GM23248 (cell line): ENCODE measurements around the gene SIGLEC11. TPM values are rescaled to one million over a fixed set of nuclear protein-coding genes. Genes with fewer than 3 reads are reported as not detected.

Experiments used
- DNase-seq: peaks from one replicate; pipeline ENCODE4 v3.0.0-alpha.2; 2015
- H2AFZ ChIP-seq: fragments of 200-600 bp; sonication (generic); 2 replicates; pipeline ENCODE4 v1.6.1; 2016; ENCODE audit warnings: antibody characterized with exemption
- H3F3A ChIP-seq: fragments of 200-600 bp; sonication (generic); 2 replicates; pipeline ENCODE4 v1.6.1; 2016; ENCODE audit warnings: mild to moderate bottlenecking, antibody characterized with exemption, mixed run types; ENCODE audit not compliant: insufficient read depth
- H3K27ac ChIP-seq: fragments of 200-600 bp; sonication (generic); 2 replicates; pipeline ENCODE4 v1.5.1; 2016; ENCODE audit warnings: mild to moderate bottlenecking
- H3K27me3 ChIP-seq: fragments of 200-600 bp; sonication (generic); replicated peaks from 2 replicates; pipeline ENCODE4 v1.6.1; 2016; ENCODE audit warnings: mild to moderate bottlenecking; ENCODE audit not compliant: insufficient read depth
- H3K36me3 ChIP-seq: fragments of 200-600 bp; sonication (generic); 2 replicates; pipeline ENCODE4 v1.6.1; 2016; ENCODE audit warnings: low read depth, mild to moderate bottlenecking
- H3K4me1 ChIP-seq: fragments of 200-600 bp; sonication (generic); 2 replicates; pipeline ENCODE4 v1.6.1; 2016; ENCODE audit warnings: mild to moderate bottlenecking; ENCODE audit not compliant: insufficient read depth
- H3K4me2 ChIP-seq: fragments of 200-600 bp; sonication (generic); one replicate; pipeline ENCODE4 v1.6.1; 2016; ENCODE audit warnings: mild to moderate bottlenecking; ENCODE audit not compliant: unreplicated experiment
- H3K4me3 ChIP-seq: fragments of 200-600 bp; sonication (generic); 2 replicates; pipeline ENCODE4 v1.5.1; 2016; ENCODE audit warnings: mild to moderate bottlenecking
- H3K79me2 ChIP-seq: fragments of 200-600 bp; sonication (generic); 2 replicates; pipeline ENCODE4 v1.6.1; 2016; ENCODE audit warnings: mild to moderate bottlenecking; ENCODE audit not compliant: insufficient read depth
- H3K9ac ChIP-seq: fragments of 200-600 bp; sonication (generic); 2 replicates; pipeline ENCODE4 v1.6.1; 2016; ENCODE audit warnings: mild to moderate bottlenecking
- H3K9me2 ChIP-seq: fragments of 200-600 bp; sonication (generic); 2 replicates; pipeline ENCODE4 v1.6.1; 2016; ENCODE audit warnings: mixed run types, mild to moderate bottlenecking, moderate library complexity; ENCODE audit not compliant: insufficient read depth
- H3K9me3 ChIP-seq: fragments of 200-600 bp; sonication (generic); one replicate; pipeline ENCODE4 v1.6.1; 2017; ENCODE audit warnings: low read depth
- H4K20me1 ChIP-seq: fragments of 200-600 bp; sonication (generic); 2 replicates; pipeline ENCODE4 v1.6.0; 2016; ENCODE audit not compliant: insufficient read depth
- EZH2 ChIP-seq: fragments of 200-600 bp; sonication (generic); IDR thresholded peaks from 2 replicates; pipeline ENCODE4 v1.6.1; 2018; ENCODE audit warnings: antibody characterized with exemption, mild to moderate bottlenecking; ENCODE audit not compliant: insufficient read depth, poor library complexity, severe bottlenecking
- EZH2phosphoT487 ChIP-seq: fragments of 200-600 bp; sonication (generic); IDR thresholded peaks from 2 replicates; pipeline ENCODE4 v1.6.1; 2018; ENCODE audit warnings: antibody characterized with exemption, moderate library complexity, mild to moderate bottlenecking, low read depth; ENCODE audit not compliant: insufficient read depth
- WGBS, 2 experiments: methylation state at CpG; one replicate each; pipeline ENCODE4 v1.1.6; 2015 to 2017; ENCODE audit warnings: low lambda C conversion rate in 2 of 2, low coverage in 1 of 2; ENCODE audit errors: missing lambda C conversion rate in 2 of 2; 5-methylcytosine and 5-hydroxymethylcytosine counted together
- in situ Hi-C: fragments of 300-500 bp; cut with MboI; formaldehyde crosslinking; loops from 2 replicates; pipeline ENCODE4 v1.15.0; 2020
- polyA plus RNA-seq: library from polyadenylated mRNA; unstranded; fragments of >200 nt; fragmentation: Nextera tagmentation; extraction: Ambion mirVana; gene quantifications from 2 replicates; pipeline ENCODE4 v1.2.1, GENCODE V29; 2016
- total RNA-seq: library from RNA; depleted of rRNA; stranded (reverse); fragments of >200 nt; shearing (Covaris generic); gene quantifications from 2 replicates; pipeline ENCODE4 v1.2.3, GENCODE V29; 2014

The SIGLEC11 gene
- total and polyA plus RNA-seq, 2 experiments from 2014 or later, result not detected

DNA sequence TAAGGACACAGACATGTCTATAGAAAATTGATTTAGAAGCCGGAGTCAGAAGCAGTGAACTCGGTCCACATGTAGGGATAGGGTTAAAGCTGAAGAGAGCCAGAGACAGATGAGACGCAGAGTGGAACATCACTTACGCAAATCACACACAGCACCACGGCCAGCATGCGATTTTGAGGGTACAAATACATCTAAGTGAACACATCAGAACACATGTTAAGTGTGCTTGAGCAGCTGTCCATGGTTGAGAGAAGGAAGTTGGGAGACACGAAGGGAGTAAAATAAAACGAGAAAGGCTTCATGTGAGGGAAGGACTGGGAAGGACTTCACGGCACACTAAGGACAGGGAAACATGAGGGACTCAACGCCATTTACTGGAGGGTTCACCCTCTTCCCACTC is 25.4 kb upstream of the SIGLEC11 start:
- peaks cover 7% of the 10 kb centered on the region; the same call in 1 of the 2 replicates for H3F3A ChIP-seq
- in situ Hi-C loops, result no loop called here
- 0 out of 2 replicates have a peak, but pooled peaks cover 4% of the 10 kb centered on the region for H3K36me3 ChIP-seq
- no peak overlapping the region for H3K27ac ChIP-seq
- H3K9ac ChIP-seq, result no peak overlapping the region
- no peaks in the 10 kb centered on the region for H3K27me3 ChIP-seq
- H3K4me2 ChIP-seq, result no peak overlapping the region
- H3K9me3 ChIP-seq, result no peaks in the 10 kb centered on the region
- DNase-seq, result no peak
- WGBS, 2 experiments, result 91 to 93% methylated on average over 10 of the region's 10 CpGs
- no peaks in the 10 kb centered on the region for H3K79me2 ChIP-seq
- no peaks in the 10 kb centered on the region; the same call in 1 of the 2 replicates for H4K20me1 ChIP-seq
- no peaks in the 10 kb centered on the region for H3K4me1 ChIP-seq
- no peak overlapping the region for H3K4me3 ChIP-seq
- TF ChIP-seq EZH2, result no peak
- no peak for TF ChIP-seq EZH2phosphoT487
- no peak overlapping the region for H2AFZ ChIP-seq
- H3K9me2 ChIP-seq, result no peaks in the 10 kb centered on the region

DNA sequence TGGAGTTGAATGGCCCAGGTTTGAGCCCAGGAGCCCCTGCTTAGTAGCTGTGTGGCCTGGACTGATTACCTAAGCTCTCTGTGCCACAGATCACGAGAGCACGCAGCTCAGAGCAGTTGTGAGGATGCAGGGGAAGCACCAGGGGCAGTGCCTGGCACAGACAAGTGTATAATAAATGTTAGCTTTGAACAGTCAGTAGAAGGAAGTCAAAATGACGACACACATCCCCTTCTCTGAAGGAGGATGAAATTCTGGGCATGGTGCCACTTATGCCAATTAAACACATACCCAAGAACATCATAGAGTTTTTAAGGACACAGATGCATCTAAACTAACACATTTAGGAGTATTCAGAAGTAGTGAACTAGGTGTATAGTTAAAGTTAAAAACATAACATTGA is 24.9 kb upstream of the SIGLEC11 start:
- H3K9me2 ChIP-seq, result no peaks in the 10 kb centered on the region
- no peaks in the 10 kb centered on the region for H3K27me3 ChIP-seq
- TF ChIP-seq EZH2phosphoT487 (no peak), EZH2 (no peak)
- no peaks in the 10 kb centered on the region for H3K9me3 ChIP-seq
- no peak for DNase-seq
- H4K20me1 ChIP-seq, result no peaks in the 10 kb centered on the region; the same call in 1 of the 2 replicates
- no peak overlapping the region for H3K27ac ChIP-seq
- no peak overlapping the region for H3K4me2 ChIP-seq
- no peaks in the 10 kb centered on the region for H3K4me1 ChIP-seq
- no peak overlapping the region for H2AFZ ChIP-seq
- H3K36me3 ChIP-seq, result 0 out of 2 replicates have a peak, but pooled peaks cover 4% of the 10 kb centered on the region
- no peak overlapping the region for H3K4me3 ChIP-seq
- in situ Hi-C loops, result no loop called here
- no peak overlapping the region for H3K9ac ChIP-seq
- peaks cover 7% of the 10 kb centered on the region; the same call in 1 of the 2 replicates for H3F3A ChIP-seq
- 65 to 81% methylated on average over 3 of the region's 3 CpGs for WGBS, 2 experiments
- no peaks in the 10 kb centered on the region for H3K79me2 ChIP-seq

DNA sequence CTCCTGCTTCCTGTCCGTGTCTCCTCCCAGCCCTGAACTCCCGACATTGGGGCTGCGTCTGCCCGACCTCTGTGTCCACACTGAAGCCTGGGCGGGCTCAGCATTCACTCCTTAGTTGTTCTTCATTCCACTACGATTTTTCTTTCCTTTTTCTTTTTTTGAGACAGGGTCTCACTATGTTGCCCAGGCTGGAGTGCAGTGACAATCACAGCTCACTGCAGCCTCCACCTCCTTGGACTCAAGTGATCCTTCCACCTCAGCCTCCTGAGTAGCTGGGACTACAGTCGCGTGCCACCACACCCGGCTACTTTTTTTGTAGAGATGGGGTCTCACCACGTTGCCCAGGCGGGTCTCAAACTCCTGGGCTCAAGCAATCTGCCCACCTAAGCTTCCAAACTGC is 23.5 kb upstream of the SIGLEC11 start:
- Histone ChIP-seq H3K9me2 (no peaks in the 10 kb centered on the region), H3K9ac (no peak overlapping the region), H3K4me3 (no peak overlapping the region), H2AFZ (no peak overlapping the region), H3K4me2 (no peak overlapping the region), H4K20me1 (no peaks in the 10 kb centered on the region; the same call in 1 of the 2 replicates), H3K27ac (no peak overlapping the region), H3F3A (peaks cover 7% of the 10 kb centered on the region; the same call in 1 of the 2 replicates), H3K9me3 (no peaks in the 10 kb centered on the region), H3K79me2 (no peaks in the 10 kb centered on the region), H3K36me3 (0 out of 2 replicates have a peak, but pooled peaks cover 4% of the 10 kb centered on the region), H3K4me1 (no peaks in the 10 kb centered on the region), H3K27me3 (no peaks in the 10 kb centered on the region)
- 85 to 88% methylated on average over 11 of the region's 11 CpGs for WGBS, 2 experiments
- in situ Hi-C loops, result no loop called here
- no peak for TF ChIP-seq EZH2
- no peak for TF ChIP-seq EZH2phosphoT487
- no peak for DNase-seq

DNA sequence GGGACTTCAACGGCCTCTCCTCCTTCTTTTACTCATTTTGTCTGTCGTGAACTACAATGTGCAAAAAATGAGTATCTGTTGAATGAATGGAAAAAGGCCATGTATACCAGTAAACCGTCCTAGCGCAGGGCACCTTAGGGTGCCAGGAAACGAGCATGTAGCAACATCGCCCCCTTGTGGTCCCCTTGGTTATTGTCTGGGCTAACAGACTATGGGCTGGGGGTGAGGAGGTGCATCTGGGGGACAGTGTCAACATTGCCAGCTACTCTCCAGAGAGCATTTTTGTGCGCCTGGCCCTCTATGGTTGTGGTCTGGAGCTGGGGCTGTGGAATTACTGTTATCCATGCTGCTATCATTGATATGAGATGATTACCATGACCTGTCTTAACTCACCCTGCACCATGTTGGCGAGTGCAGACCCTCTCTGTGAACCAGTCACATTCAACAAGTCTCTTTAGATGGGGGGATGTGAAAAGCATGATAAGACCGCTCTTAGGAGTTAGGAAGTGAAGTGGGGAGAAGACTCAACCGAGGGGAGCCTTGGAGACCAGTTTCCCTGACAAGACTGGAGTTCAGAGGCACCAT is 22.8 kb upstream of the SIGLEC11 start:
- H3K9ac ChIP-seq, result no peak overlapping the region
- peaks cover 6% of the 10 kb centered on the region; the same call in 1 of the 2 replicates for H3F3A ChIP-seq
- H3K9me3 ChIP-seq, result no peaks in the 10 kb centered on the region
- no peak overlapping the region for H3K4me2 ChIP-seq
- no peaks in the 10 kb centered on the region for H3K27me3 ChIP-seq
- no peak overlapping the region for H3K4me3 ChIP-seq
- H3K9me2 ChIP-seq, result no peaks in the 10 kb centered on the region
- no peak for TF ChIP-seq EZH2
- no peak for TF ChIP-seq EZH2phosphoT487
- 32 to 37% methylated on average over 10 of the region's 10 CpGs for WGBS, 2 experiments
- H3K27ac ChIP-seq, result no peak overlapping the region
- peak; percentile 55 for DNase-seq
- 0 out of 2 replicates have a peak, but pooled peaks cover 4% of the 10 kb centered on the region for H3K36me3 ChIP-seq
- no peaks in the 10 kb centered on the region for H3K4me1 ChIP-seq
- in situ Hi-C loops, result no loop called here
- no peaks in the 10 kb centered on the region for H3K79me2 ChIP-seq
- no peak overlapping the region for H2AFZ ChIP-seq
- H4K20me1 ChIP-seq, result no peaks in the 10 kb centered on the region; the same call in 1 of the 2 replicates
